ENCODE measurements around the gene TAMM41. TPM values are rescaled to one million over a fixed set of nuclear protein-coding genes. Genes with fewer than 3 reads are reported as not detected.
A peak's percentile ranks its signal among the peaks of the same experiment; 100 is the strongest.

TAMM41 gene
- total and polyA plus RNA-seq, 9 of the 15 experiments (the other 6 are each of a cell fraction or from before 2014, with no cell fraction given), result 8.6 to 74.6 (median 29.3) TPM

DNA sequence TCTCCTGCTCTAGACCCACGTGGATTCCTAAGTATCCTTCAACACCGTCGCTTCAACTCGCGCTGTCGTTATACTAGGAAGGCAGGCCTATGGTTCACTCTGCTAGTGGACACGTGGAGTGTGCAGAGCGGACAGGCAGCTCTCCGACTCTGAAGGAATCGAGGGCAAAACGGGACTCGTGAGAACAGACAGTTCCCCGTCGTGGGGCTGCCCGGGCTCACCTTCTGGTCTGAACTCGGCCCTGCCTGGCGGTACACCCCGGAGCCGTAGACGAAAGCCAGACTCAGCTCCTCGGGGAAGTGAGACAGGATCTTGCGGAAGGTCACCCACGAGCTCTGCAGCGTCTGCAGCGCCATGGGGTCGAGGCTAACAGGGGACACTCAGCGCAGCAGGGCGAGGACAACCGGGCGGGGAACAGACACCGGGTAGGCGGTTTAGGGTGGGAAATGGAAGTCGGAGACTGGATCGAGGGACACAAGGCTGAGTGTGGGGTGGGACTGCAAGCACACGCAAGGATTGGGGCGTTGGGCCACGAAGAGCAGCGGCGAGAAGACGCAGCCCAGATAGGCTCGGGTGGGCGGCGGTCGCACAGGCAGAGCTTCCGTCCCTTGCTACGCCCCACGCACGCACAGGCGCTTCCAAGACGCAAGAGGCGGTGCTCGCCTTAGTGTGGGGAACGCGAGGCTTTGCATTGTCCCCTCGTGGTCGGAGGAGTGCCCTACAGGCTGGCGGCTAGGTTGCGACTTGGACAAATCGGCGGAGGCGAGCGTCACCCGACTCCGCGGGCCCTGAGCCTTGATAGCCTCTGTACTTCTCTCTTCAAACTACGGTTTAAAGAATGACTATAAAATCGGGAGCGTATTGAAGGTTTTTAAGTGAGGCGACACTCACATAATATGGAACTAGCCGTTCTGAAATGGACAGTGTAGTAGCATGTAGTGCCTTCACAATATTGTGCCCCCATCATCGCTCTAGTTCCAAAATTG lies at the start of gene TAMM41 (continued):
- peak; percentile 90; the same call in 1 of the 2 replicates for TF ChIP-seq ATF6 (CRISPR knock-in tag; IDR thresholded peaks at IDR 0.05)
- TF ChIP-seq, protein P1, sequence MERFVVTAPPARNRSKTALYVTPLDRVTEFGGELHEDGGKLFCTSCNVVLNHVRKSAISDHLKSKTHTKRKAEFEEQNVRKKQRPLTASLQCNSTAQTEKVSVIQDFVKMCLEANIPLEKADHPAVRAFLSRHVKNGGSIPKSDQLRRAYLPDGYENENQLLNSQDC (CRISPR knock-in tag; IDR thresholded peaks at IDR 0.05), result no peak
- TF ChIP-seq SAFB (IDR thresholded peaks at IDR 0.05; ENCODE audit: borderline replicate concordance, low read depth, low read length), result peak; percentile 97
- TF ChIP-seq GABPB1 (CRISPR knock-in tag; IDR thresholded peaks at IDR 0.05), result peak; percentile 80
- no peak for TF ChIP-seq POLR3A (IDR thresholded peaks at IDR 0.05; ENCODE audit: borderline replicate concordance, extremely low read depth, insufficient read depth, insufficient read length)
- peak; percentile 66; the same call in 1 of the 2 replicates for TF ChIP-seq ZNF407 (IDR thresholded peaks at IDR 0.05; ENCODE audit: low read depth)
- TF ChIP-seq DPF2 (IDR thresholded peaks at IDR 0.05), result peak; percentile 65
- peak; percentile 74 for TF ChIP-seq HMGN3 (IDR thresholded peaks at IDR 0.05; ENCODE audit: borderline replicate concordance, extremely low read depth, insufficient read length, low read depth, low read length)
- peak; percentile 85; the same call in 1 of the 2 replicates for TF ChIP-seq TFAP4 (CRISPR knock-in tag; IDR thresholded peaks at IDR 0.05; ENCODE audit: borderline replicate concordance)
- peak; percentile 75; the same call in 1 of the 2 replicates for TF ChIP-seq HLTF (IDR thresholded peaks at IDR 0.05)
- peak; percentile 84 for TF ChIP-seq SP1 (CRISPR knock-in tag; IDR thresholded peaks at IDR 0.05)
- peak; percentile 53; the same call in 1 of the 2 replicates for TF ChIP-seq ZSCAN29 (IDR thresholded peaks at IDR 0.05)

Data from K562 (cell line).